ENCODE measurements around the gene USF2. TPM values are rescaled to one million over a fixed set of nuclear protein-coding genes. Genes with fewer than 3 reads are reported as not detected.

Gene USF2
- total RNA-seq, 4 donors from 2014 or later = 98.9 to 133 (median 126) TPM

DNA sequence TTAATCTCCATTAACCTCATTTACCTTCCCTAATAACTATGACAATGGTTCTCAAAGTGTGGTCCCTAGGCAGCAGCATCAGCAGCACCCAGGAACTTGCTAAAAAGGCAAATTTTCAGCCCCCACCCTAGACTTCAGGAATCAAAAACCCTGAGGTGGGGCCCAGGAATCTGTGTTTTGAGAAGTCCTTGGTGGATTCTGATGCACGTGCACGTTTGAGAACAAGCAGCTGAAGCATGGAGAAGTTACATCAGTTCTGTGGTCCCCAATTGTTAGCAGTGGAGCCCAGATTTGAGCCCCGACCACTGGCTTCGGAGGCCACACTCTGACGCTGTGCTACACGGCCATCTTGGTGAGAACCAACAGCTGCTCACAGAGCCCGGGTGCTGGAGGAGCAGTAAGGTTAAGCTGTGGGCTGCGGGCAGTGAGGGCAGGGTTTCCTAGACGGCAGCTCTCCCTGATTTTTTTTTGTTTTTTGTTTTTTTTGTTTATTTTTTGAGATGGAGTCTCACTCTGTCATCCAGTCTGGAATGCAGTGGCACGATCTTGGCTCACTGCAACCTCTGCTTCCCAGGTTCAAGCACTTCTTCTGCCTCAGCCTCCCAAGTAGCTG is 46.2 kb downstream of the USF2 start:
- intact Hi-C loops (cut with DNase I) = no loop called here
- TF ChIP-seq POLR2A (IDR thresholded peaks at IDR 0.05) (no peak), CTCF (IDR thresholded peaks at IDR 0.05) (no peak)
- H3K27me3 ChIP-seq = no peaks in the 10 kb centered on the region

GRCh38 chr19:35315883-35316282 is 47.1 kb downstream of the USF2 start:
- peaks cover 17 to 51% of the 10 kb centered on the region in 2 donors for H3K4me1 ChIP-seq
- no peaks in the 10 kb centered on the region for H3K9me3 ChIP-seq
- WGBS, 2 donors = 70 to 87% methylated on average over 9 of the region's 9 CpGs
- DNase-seq = no peak
- TF ChIP-seq POLR2A (IDR thresholded peaks at IDR 0.05) (no peak), CTCF (IDR thresholded peaks at IDR 0.05) (no peak)
- H3K36me3 ChIP-seq = no peaks in the 10 kb centered on the region
- H3K27ac ChIP-seq = no peak overlapping the region
- H3K27me3 ChIP-seq = no peaks in the 10 kb centered on the region
- no peak overlapping the region for H3K4me3 ChIP-seq (replicated peaks in 1 of 3)
- intact Hi-C loops (cut with DNase I) = no loop called here

More for the DNA sequence above, 46.2 kb downstream of the USF2 start:
- WGBS, 2 donors = 91 to 93% methylated on average over 10 of the region's 10 CpGs
- Histone ChIP-seq H3K27ac (no peak overlapping the region), H3K4me1 (peaks cover 13 to 47% of the 10 kb centered on the region in 2 donors), H3K9me3 (no peaks in the 10 kb centered on the region), H3K36me3 (no peaks in the 10 kb centered on the region), H3K4me3 (replicated peaks in 1 of 3) (no peak overlapping the region)
- DNase-seq = no peak

GRCh38 chr19:35316560-35316959 is 47.8 kb downstream of the USF2 start:
- Histone ChIP-seq H3K27ac (peak overlapping the region in 1 of 3 donors; percentile 80), H3K27me3 (no peaks in the 10 kb centered on the region), H3K4me3 (replicated peaks in 1 of 3) (no peak overlapping the region), H3K9me3 (no peaks in the 10 kb centered on the region), H3K4me1 (peaks cover 17 to 51% of the 10 kb centered on the region in 2 donors), H3K36me3 (no peaks in the 10 kb centered on the region)
- intact Hi-C loops (cut with DNase I) = no loop called here
- WGBS, 2 donors = 89 to 93% methylated on average over 9 of the region's 9 CpGs
- no peak for DNase-seq
- TF ChIP-seq POLR2A (IDR thresholded peaks at IDR 0.05) (no peak), CTCF (IDR thresholded peaks at IDR 0.05) (no peak)

DNA sequence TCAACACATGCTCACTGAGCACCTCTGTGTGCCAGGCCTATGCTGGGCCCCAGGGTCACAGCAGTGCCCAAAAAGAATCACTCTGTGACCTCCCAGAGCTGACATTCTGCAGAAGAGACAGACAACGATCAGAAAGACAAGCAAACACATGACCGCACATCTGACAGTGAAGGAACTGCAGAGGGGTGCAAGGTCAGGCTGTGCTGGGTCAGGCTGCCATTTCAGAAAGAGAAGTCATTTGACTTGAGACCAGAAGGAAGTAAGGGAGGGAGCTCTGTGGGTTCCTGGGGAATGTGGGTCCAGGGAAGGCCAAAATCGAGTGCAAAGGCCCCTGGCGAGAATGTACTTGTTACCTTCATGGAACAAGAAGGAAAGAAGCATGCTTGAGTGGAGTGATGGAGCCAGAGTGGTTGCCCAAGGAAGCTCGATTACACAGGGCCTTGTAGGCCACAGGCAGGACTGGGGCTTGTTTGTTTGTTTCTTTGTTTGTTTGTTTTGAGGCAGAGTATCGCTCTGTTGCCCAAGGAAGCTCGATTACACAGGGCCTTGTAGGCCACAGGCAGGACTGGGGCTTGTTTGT is 48.8 kb downstream of the USF2 start:
- intact Hi-C loops (cut with DNase I) = no loop called here
- WGBS, 2 donors = 80 to 81% methylated on average over 7 of the region's 7 CpGs

GRCh38 chr19:35318679-35319448 is 50.1 kb downstream of the USF2 start:
- peak overlapping the region; percentile 74 to 87 (median 80) for H3K27ac ChIP-seq
- intact Hi-C loops (cut with DNase I) = no loop called here
- WGBS, 2 donors = 41 to 44% methylated on average over 15 to 16 of the region's 16 CpGs

More for the DNA sequence above, 48.8 kb downstream of the USF2 start:
- no peak for DNase-seq
- H3K27ac ChIP-seq = peak overlapping the region in 2 of 3 donors; percentile 74 to 80
- H3K9me3 ChIP-seq = no peaks in the 10 kb centered on the region
- H3K36me3 ChIP-seq = no peaks in the 10 kb centered on the region
- no peaks in the 10 kb centered on the region for H3K27me3 ChIP-seq
- TF ChIP-seq POLR2A (IDR thresholded peaks at IDR 0.05) = no peak
- no peak overlapping the region for H3K4me3 ChIP-seq (replicated peaks in 1 of 3)
- peaks cover 17 to 51% of the 10 kb centered on the region in 2 donors for H3K4me1 ChIP-seq

More at GRCh38 chr19:35318679-35319448, 50.1 kb downstream of the USF2 start:
- peak; percentile 95 to 96 for DNase-seq
- peak in 1 of 2 donors; percentile 19 for TF ChIP-seq POLR2A (IDR thresholded peaks at IDR 0.05)
- TF ChIP-seq CTCF (IDR thresholded peaks at IDR 0.05) = no peak
- Histone ChIP-seq H3K27me3 (no peaks in the 10 kb centered on the region), H3K4me1 (peaks cover 17 to 46% of the 10 kb centered on the region in 2 donors), H3K4me3 (replicated peaks in 1 of 3) (no peak overlapping the region), H3K9me3 (no peaks in the 10 kb centered on the region), H3K36me3 (no peaks in the 10 kb centered on the region)

Data from thyroid gland (tissue), 4 donors.